Middle frontal gyrus (tissue), 1 donor: Measurements from ENCODE around the gene EBI3.
"Not testable (repeated sequence)": the region's sequence is repeated elsewhere in the genome, so short reads cannot be mapped to it uniquely, and the experiment has no call there.

Experiments
- DNase-seq: peaks from one replicate; pipeline ENCODE4 v3.0.0-alpha.2; 2015; ENCODE audit warnings: low spot score; ENCODE audit errors: extremely low spot score

EBI3 gene

DNA sequence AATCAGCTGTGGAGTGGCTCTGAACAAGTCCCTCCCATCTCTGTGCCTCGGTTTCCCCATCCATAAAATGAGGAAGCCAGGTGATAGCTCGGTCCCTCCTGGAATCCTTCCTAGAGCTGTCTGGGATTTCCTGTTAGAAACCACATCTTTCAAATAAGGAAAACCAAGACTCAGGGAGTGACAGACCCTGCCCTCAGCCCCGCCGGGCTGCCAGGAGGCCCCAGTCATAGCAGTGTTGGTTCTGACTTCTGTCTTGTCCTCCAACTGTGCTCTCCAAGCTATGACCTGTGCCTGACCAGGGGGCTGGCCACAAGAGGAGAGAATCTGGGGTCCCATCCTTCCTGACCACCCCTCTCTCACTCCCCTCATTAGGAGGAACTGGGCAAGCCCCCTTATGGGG, 48.7 kb downstream of the EBI3 start:
- DNase-seq, result no peak

DNA sequence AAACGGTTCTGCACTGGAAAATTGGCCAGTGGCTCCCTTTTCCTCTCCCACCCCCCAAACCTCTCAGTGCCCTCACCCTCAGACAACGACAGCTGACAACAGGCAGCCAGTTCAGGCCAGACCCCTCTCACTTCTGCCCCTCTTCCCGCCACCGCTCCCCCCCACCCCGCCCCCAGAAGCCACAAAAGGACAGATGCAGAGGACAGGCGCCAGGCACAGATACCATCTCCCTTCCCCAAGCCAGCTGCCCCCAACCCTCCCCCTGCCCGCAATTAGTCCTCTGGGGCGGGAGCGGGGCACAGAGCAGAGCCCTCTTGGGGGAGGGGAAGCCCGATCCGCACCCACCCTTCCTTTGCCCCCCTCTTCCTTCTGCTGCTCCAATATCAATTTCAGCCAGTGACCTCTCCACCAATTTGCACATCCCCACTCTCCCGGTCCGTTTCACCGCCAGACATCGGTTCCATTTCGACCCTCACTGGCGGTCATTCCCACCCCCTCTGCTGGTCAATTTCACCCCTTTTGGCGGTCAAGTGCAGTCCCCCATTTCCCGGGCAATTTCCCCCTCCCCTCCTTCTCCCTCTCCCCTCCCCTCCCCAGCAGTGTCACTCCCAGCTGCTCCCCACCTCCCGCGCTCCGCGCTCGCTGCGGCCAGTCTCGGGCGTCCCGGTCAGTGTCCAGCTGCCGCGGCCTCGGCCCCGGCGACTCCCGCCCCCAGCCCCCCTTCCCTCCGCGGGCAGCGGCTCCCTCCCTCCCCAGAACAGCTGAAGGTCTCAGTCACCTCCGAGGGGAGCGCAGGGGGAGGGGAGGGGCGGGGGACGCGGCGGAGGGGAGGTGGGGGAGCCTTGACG, 49.3 kb downstream of the EBI3 start, which contains the start of gene SHD:
Gene SHD, plus strand, starts transcription at position 848 of the 848 bp plus-strand sequence. CDS start 798 bp downstream, outside the sequence.
- no peak for DNase-seq

DNA sequence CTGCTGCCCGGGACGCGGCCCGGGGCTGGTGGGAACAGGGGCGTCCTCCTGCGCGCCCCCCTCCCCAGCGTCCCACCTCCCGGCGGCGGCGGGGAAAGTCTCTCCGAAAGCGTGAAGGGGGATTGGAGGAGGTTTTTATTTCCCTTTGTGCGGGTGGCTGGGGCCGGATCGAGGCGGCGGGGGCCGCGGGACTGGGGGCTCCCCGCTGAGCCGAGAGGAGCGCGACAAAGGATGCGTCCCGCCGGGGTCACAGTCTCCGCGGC, 49.9 kb downstream of the EBI3 start:
- DNase-seq, result no peak

DNA sequence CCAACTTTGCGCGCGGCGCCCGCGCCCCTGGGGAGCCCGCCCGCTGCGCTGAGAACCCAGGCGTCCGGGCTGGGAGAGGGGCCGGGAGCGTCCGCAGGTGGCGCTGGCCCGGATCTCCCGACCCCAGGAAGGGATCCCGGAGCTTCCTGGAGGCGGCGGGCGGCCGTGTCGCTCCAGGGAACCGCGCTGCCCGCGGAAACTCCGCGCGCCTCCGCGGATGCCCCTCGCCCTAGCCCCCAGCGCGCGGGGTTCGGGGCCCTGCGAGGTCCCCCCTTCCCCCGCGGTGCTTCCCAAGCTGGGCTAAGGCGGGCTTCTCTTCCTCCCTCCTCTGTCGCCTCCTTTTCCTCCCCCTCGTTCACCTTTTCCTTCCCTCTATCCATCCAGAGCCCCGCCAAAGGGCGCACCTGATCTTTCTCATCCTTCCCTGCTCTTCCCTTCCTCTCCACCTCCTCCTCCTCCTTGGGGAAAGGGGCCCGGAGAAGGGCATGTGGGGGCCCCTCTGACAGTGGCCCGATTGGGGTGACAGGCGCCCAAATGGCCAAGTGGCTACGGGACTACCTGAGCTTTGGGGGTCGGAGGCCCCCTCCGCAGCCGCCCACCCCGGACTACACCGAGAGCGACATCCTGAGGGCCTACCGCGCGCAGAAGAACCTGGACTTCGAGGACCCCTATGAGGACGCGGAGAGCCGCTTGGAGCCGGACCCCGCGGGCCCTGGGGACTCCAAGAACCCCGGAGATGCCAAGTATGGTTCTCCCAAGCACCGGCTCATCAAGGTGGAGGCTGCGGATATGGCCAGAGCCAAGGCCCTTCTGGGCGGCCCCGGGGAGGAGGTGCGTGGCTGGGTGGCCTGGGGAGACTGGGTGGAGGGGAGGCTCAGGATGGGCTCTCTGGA, 50.5 kb downstream of the EBI3 start:
- DNase-seq, result no peak

DNA sequence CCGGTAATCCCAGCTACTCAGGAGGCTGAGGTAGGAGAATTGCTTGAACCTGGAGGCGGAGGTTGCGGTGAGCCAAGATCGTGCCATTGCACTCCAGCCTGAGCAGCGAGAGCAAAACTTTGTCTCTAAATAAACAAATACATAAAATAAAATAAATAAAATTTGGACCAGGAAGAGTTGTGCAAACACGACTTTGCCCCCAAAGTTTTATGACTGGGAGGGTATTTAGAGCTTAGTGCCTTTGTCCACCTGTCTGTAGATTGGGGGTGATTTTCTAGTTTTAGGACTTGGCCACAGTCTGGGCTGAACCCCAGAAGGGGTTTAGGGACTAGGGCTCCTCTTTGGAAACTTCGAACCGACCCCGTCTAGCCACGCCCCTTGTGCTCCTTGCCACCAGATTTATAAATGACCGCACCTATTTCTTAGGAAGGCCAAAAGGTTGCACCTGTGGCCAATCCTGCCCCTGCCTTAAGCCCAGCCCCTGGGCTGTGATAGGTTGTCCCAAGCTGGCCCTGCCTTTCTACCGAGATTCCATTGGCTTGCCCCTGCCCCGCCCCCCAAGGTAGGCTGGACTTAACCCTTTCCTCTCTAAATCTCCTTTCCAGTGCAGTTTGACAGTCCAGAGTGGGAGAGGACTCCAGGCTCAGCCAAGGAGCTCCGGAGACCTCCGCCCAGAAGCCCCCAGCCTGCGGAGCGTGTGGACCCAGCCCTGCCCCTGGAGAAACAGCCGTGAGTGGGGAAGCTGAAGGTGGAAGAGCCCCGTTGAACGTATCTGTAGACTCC, 55.0 kb downstream of the EBI3 start:
- no peak for DNase-seq

DNA sequence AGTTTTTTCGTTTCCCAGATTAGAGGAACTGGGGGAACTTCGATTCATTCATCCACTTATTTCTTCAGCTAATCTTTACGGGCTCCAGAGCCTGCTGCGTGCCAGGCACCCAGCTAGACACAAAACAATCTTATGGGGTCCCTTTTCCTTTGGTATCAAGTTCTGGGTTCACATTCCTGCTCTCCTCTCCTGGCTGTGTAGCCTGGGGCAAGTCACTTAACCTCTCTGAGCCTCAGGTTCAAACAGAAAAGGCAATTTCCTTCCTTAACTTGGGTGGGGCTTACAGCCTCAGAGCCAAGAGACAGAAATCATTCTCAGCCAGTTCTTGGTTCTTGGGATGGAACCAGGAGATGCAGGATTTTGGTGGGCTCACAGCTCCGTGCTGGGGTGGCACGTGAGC, 55.7 kb downstream of the EBI3 start:
- DNase-seq, result no peak

DNA sequence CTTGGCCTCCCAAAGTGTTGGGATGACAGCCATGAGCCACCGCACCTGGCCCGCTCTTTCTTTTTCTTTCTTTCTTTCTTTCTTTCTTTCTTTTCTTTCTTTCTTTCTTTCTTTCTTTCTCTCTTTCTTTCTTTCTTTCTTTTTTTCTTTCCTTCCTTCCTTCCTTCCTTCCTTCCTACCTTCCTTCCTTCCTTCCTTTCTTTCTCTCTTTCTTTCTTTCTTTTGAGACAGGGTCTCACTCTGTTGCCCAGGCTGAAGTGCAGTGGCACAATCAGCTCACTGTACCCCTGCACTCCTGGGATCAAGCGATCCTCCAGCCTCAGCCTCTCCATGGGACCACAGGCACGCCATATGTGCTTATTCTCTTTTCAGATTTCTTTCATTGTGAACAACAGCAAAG, 56.8 kb downstream of the EBI3 start:
- DNase-seq, result not testable (repeated sequence)
